GM23338 (cell line): ENCODE results near the gene NRCAM. TPM values are rescaled to one million over a fixed set of nuclear protein-coding genes. Genes with fewer than 3 reads are reported as not detected.
A peak's percentile ranks its signal among the peaks of the same experiment; 100 is the strongest.

Source experiments
- ATAC-seq: fragments of 200-7000 bp; cut with Tn5 transposase; 3 replicates; pipeline ENCODE4 v1.9.1; 2020
- DNase-seq: peaks from one replicate; pipeline ENCODE4 v3.0.0-alpha.2; 2015; ENCODE audit warnings: low spot score
- H2AFZ ChIP-seq: fragments of 200-600 bp; sonication (generic); 2 replicates; pipeline ENCODE4 v1.8.0; 2016; ENCODE audit warnings: antibody characterized with exemption, mild to moderate bottlenecking, moderate library complexity
- H3F3A ChIP-seq: fragments of 200-600 bp; sonication (generic); replicated peaks from 2 replicates; pipeline ENCODE4 v1.8.0; 2017; ENCODE audit warnings: antibody characterized with exemption, mixed run types, low read depth
- H3K27ac ChIP-seq: fragments of 200-600 bp; sonication (generic); 2 replicates; pipeline ENCODE4 v1.6.1; 2016; ENCODE audit warnings: low read depth
- H3K27me3 ChIP-seq: fragments of 200-600 bp; sonication (generic); 2 replicates; pipeline ENCODE4 v1.8.0; 2016; ENCODE audit warnings: mild to moderate bottlenecking, mixed run types, moderate library complexity; ENCODE audit not compliant: insufficient read depth
- H3K36me3 ChIP-seq: fragments of 200-600 bp; sonication (generic); 2 replicates; pipeline ENCODE4 v1.8.0; 2016; ENCODE audit warnings: mild to moderate bottlenecking; ENCODE audit not compliant: insufficient read depth
- H3K4me1 ChIP-seq: fragments of 200-600 bp; sonication (generic); 2 replicates; pipeline ENCODE4 v1.8.0; 2016; ENCODE audit warnings: mild to moderate bottlenecking, moderate library complexity; ENCODE audit not compliant: insufficient read depth
- H3K4me2 ChIP-seq: fragments of 200-600 bp; sonication (generic); 2 replicates; pipeline ENCODE4 v1.7.1; 2017; ENCODE audit warnings: mixed run types
- H3K4me3 ChIP-seq: fragments of 200-600 bp; sonication (generic); 2 replicates; pipeline ENCODE4 v1.6.1; 2016; ENCODE audit warnings: mixed run types
- H3K79me2 ChIP-seq: fragments of 200-600 bp; sonication (generic); replicated peaks from 2 replicates; pipeline ENCODE4 v1.8.0; 2017; ENCODE audit warnings: mild to moderate bottlenecking; ENCODE audit not compliant: insufficient read depth
- H3K9me2 ChIP-seq: fragments of 200-600 bp; sonication (generic); 2 replicates; pipeline ENCODE4 v1.8.0; 2017; ENCODE audit not compliant: insufficient read depth
- H4K20me1 ChIP-seq: fragments of 200-600 bp; sonication (generic); replicated peaks from 2 replicates; pipeline ENCODE4 v1.8.0; 2017; ENCODE audit warnings: mild to moderate bottlenecking; ENCODE audit not compliant: insufficient read depth
- H3K27ac Mint-ChIP-seq: 2 replicates; pipeline ENCODE4 v1.8.0; 2020; ENCODE audit warnings: inconsistent platforms, mild to moderate bottlenecking, moderate library complexity, mixed read lengths
- H3K27me3 Mint-ChIP-seq: 3 replicates; pipeline ENCODE4 v1.8.0; 2022; ENCODE audit warnings: low read depth, mild to moderate bottlenecking, moderate library complexity, mixed read lengths, inconsistent platforms; ENCODE audit not compliant: insufficient read depth, poor library complexity
- H3K36me3 Mint-ChIP-seq: 3 replicates; pipeline ENCODE4 v1.8.0; 2021; ENCODE audit warnings: low read depth, mild to moderate bottlenecking, inconsistent platforms, moderate library complexity, mixed read lengths
- H3K4me1 Mint-ChIP-seq: 3 replicates; pipeline ENCODE4 v1.8.0; 2020; ENCODE audit warnings: mild to moderate bottlenecking, inconsistent platforms, mixed read lengths
- H3K4me3 Mint-ChIP-seq: 3 replicates; pipeline ENCODE4 v1.8.0; 2021; ENCODE audit warnings: moderate library complexity, mild to moderate bottlenecking, inconsistent platforms, mixed read lengths
- H3K9me3 Mint-ChIP-seq: 3 replicates; pipeline ENCODE4 v1.8.0; 2020; ENCODE audit warnings: moderate library complexity, mild to moderate bottlenecking, inconsistent platforms, mixed read lengths
- EZH2 ChIP-seq: fragments of 200-600 bp; sonication (generic); IDR thresholded peaks from one replicate; pipeline ENCODE4 v1.8.0; 2017; ENCODE audit warnings: antibody characterized with exemption, mild to moderate bottlenecking, low read depth; ENCODE audit not compliant: unreplicated experiment
- EZH2phosphoT487 ChIP-seq: fragments of 200-600 bp; sonication (generic); IDR thresholded peaks from one replicate; pipeline ENCODE4 v1.8.1; 2018; ENCODE audit warnings: antibody characterized with exemption; ENCODE audit not compliant: unreplicated experiment
- JUNB ChIP-seq: IDR thresholded peaks from one replicate; pipeline ENCODE4 v1.6.1; 2016; ENCODE audit warnings: antibody characterized with exemption; ENCODE audit not compliant: unreplicated experiment
- POLR2AphosphoS5 ChIP-seq: IDR thresholded peaks from 2 replicates; pipeline ENCODE4 v1.6.1; 2016; ENCODE audit warnings: antibody characterized with exemption, low read depth
- polyA plus RNA-seq: library from polyadenylated mRNA; unstranded; fragments of >200 nt; fragmentation: Nextera tagmentation; extraction: Ambion mirVana; gene quantifications from 2 replicates; pipeline ENCODE4 v1.2.1, GENCODE V29; 2016
- total RNA-seq: library from RNA; depleted of rRNA; stranded (reverse); fragments of >200 nt; shearing (Covaris generic); gene quantifications from 2 replicates; pipeline ENCODE4 v1.2.3, GENCODE V29; 2014; rRNA removed
- TF ChIP-seq, protein P1 (sequence below), 2 experiments: fragments of 200-600 bp in 1 of 2; sonication (generic) in 1 of 2; conservative IDR thresholded peaks; 2 replicates each; pipeline versions ENCODE4 v1.5.1 to v1.6.1; 2016 to 2017; ENCODE audit warnings: antibody characterized with exemption in 2 of 2, low read depth in 2 of 2, mild to moderate bottlenecking in 2 of 2, moderate library complexity in 1 of 2

Gene NRCAM
- total and polyA plus RNA-seq, 2 experiments from 2014 or later, result 2.5 to 6.8 TPM

DNA sequence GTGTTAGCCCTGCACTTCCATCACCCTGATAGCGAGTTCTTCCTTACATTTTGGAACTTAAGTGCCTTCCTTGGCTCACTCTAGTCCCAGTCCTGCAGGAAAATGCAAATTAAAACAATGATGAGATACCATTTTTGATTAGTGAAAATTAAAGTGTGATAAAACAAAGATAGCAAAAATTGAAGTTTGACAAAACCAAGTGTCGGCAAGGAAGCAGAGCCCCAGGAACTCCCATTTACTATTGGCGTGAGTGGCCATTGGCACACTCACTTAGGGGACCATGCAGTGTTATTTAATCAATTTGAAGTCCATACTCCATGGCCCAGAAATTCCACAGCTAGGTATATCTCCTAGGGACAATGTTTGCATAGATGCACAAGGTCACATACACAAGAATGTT is 354.5 kb downstream of the NRCAM start (continued):
- TF ChIP-seq, protein P1, sequence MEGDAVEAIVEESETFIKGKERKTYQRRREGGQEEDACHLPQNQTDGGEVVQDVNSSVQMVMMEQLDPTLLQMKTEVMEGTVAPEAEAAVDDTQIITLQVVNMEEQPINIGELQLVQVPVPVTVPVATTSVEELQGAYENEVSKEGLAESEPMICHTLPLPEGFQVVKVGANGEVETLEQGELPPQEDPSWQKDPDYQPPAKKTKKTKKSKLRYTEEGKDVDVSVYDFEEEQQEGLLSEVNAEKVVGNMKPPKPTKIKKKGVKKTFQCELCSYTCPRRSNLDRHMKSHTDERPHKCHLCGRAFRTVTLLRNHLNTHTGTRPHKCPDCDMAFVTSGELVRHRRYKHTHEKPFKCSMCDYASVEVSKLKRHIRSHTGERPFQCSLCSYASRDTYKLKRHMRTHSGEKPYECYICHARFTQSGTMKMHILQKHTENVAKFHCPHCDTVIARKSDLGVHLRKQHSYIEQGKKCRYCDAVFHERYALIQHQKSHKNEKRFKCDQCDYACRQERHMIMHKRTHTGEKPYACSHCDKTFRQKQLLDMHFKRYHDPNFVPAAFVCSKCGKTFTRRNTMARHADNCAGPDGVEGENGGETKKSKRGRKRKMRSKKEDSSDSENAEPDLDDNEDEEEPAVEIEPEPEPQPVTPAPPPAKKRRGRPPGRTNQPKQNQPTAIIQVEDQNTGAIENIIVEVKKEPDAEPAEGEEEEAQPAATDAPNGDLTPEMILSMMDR (conservative IDR thresholded peaks at IDR 0.05; ENCODE audit: low read depth in 2 of 2), result no peak
- TF ChIP-seq EZH2, result no peak
- no peak for TF ChIP-seq POLR2AphosphoS5
- TF ChIP-seq EZH2phosphoT487, result no peak

DNA sequence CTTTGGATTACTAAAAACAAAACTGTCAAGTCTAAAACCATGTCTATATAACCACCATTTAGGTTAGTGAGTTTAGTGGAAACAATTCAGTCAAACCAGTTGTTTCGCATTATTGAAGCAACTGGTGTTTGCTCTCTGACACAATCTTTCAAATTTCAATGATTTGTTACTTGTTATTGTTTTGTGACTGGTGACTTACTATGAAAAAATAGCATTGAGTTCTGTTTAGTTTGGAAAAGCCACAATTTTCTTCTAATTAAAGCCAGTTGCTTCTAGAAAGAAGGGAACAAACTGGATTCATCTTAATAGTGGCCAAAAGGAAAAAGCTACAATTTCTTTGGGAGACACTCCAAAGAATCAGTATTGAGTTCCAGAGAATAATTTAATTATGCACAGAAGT is 356.5 kb downstream of the NRCAM start:
- Histone ChIP-seq H3K4me3 (no peak overlapping the region), H3K27ac (no peak overlapping the region), H3K4me1 (no peaks in the 10 kb centered on the region), H3K4me2 (no peak overlapping the region), H3K36me3 (no peaks in the 10 kb centered on the region), H3K9me2 (no peaks in the 10 kb centered on the region), H3K27me3 (no peaks in the 10 kb centered on the region), H3F3A (no peaks in the 10 kb centered on the region), H2AFZ (no peak overlapping the region), H4K20me1 (no peaks in the 10 kb centered on the region), H3K79me2 (no peaks in the 10 kb centered on the region)
- DNase-seq (no peak), ATAC-seq (no peak)
- H3K9me3 Mint-ChIP-seq, result no peaks in the 10 kb centered on the region
- peaks cover 3% of the 10 kb centered on the region; the same call in 2 of the 3 replicates for H3K4me1 Mint-ChIP-seq
- H3K36me3 Mint-ChIP-seq, result no peaks in the 10 kb centered on the region
- no peak overlapping the region for H3K27ac Mint-ChIP-seq
- no peaks in the 10 kb centered on the region for H3K27me3 Mint-ChIP-seq
- no peak overlapping the region for H3K4me3 Mint-ChIP-seq
- TF ChIP-seq JUNB, result no peak
- no peak for TF ChIP-seq POLR2AphosphoS5

DNA sequence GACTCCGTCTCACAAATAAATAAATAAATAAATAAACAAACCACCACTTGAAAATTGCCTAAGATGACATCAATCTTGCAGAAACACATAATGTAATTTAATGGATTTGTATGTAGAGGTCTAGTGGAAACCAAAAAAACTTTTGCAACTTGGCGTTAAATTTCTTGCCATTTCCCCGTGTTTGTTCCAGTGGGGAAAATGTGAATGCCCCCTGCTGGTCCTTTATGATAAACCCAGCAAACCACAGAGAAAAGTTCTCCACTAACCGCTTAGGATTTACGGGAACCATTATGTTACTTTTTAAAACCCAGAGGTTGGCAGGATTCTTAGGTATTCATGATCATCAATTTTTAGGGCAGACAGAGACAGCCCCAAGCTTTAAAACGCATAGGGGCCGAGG is 358.5 kb downstream of the NRCAM start:
- H3K36me3 ChIP-seq, result no peaks in the 10 kb centered on the region
- no peak for ATAC-seq
- no peaks in the 10 kb centered on the region for H4K20me1 ChIP-seq
- TF ChIP-seq, protein P1 (conservative IDR thresholded peaks at IDR 0.05; ENCODE audit: low read depth in 2 of 2), result peak; percentile 50 to 65
- TF ChIP-seq POLR2AphosphoS5, result no peak
- TF ChIP-seq EZH2phosphoT487, result no peak
- Mint-ChIP-seq H3K9me3 (no peaks in the 10 kb centered on the region), H3K27ac (no peak overlapping the region), H3K4me1 (peaks cover 3% of the 10 kb centered on the region; the same call in 2 of the 3 replicates), H3K27me3 (no peaks in the 10 kb centered on the region), H3K4me3 (no peak overlapping the region), H3K36me3 (no peaks in the 10 kb centered on the region)
- no peaks in the 10 kb centered on the region for H3K79me2 ChIP-seq
- no peaks in the 10 kb centered on the region for H3K27me3 ChIP-seq
- no peak overlapping the region for H3K4me2 ChIP-seq
- no peaks in the 10 kb centered on the region for H3F3A ChIP-seq
- DNase-seq, result peak; percentile 57
- H3K27ac ChIP-seq, result no peak overlapping the region
- H2AFZ ChIP-seq, result 0 out of 2 replicates have a peak overlapping the region, but pooled peaks have one; percentile 2
- H3K9me2 ChIP-seq, result no peaks in the 10 kb centered on the region
- no peaks in the 10 kb centered on the region for H3K4me1 ChIP-seq
- no peak overlapping the region for H3K4me3 ChIP-seq

Other genes with a start within 250 kb of the NRCAM start
- gene PNPLA8, start 69.7 kb upstream of the NRCAM start, total RNA-seq, result 12.5 and 14.9 TPM in 2 replicates
- gene PNPLA8, start 69.7 kb upstream of the NRCAM start, polyA plus RNA-seq, result 12.4 and 13.6 TPM in 2 replicates
- gene THAP5, start 113.3 kb upstream of the NRCAM start, total RNA-seq, result 32.3 and 36.0 TPM in 2 replicates
- 15.2 and 18.2 TPM in 2 replicates for gene THAP5, start 113.3 kb upstream of the NRCAM start, polyA plus RNA-seq
- 14.4 and 16.0 TPM in 2 replicates for gene DNAJB9, start 113.4 kb upstream of the NRCAM start, total RNA-seq
- 7.3 and 8.4 TPM in 2 replicates for gene DNAJB9, start 113.4 kb upstream of the NRCAM start, polyA plus RNA-seq